ENCODE measurements around the gene GAB1.
A peak's percentile ranks its signal among the peaks of the same experiment; 100 is the strongest.
"Not testable (repeated sequence)": the region's sequence is repeated elsewhere in the genome, so short reads cannot be mapped to it uniquely, and the experiment has no call there.

GAB1 gene

DNA sequence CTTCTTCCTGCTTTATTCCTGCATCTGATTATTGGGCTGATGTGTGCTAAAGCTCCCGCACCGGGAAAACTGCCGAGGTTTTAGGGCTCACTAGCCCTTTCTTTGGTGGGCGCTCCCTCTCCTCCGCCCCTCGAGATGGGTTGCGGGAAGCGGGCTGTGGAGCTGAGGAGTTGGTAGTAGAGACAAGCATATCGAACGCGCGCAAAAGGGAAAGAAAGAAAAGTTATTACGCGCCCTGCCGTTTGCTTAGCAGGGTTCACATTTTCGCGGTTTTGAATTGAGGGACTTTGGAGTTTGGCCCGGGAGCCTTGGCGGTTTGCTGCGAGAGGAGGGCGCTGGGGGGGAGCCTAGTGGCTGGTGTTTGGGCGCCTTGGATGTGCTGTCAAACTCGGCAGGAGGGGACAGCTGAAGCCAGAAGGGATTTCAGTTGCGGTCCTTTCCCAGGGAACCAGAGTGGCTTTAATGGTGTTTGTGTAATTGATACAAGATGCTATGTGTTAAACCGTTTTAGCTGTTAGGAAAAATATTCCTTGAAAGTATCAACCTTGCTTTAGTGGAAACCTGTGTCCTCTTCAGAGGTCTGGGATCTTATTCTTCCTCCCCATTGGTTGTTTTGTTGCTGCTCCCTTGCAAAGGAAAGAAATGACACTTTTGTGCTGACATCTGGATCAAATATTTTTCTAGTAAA lies 1.1 kb downstream of the GAB1 start:
- peak in 53 of 56 donors; percentile 14 to 80 (median 52) for DNase-seq

DNA sequence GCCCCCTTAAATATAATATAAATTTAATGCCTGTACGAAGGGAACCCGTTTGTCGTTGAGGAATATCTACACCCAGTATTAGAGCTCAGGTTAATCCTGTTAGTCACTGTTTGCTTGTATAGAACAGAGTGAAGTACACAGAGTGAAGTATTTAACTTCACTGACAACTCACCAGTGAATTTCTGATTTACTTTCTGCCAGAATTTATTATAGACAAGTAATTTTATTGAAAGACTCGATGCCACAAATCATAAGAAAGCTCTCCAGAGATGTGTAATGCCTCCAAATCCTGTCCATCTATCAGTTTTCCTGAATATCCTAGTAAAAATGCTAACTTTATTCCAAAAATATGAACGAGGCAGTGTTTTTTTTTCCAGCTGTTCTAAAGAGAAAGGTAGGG lies 1.6 kb downstream of the GAB1 start:
- DNase-seq: no peak

DNA sequence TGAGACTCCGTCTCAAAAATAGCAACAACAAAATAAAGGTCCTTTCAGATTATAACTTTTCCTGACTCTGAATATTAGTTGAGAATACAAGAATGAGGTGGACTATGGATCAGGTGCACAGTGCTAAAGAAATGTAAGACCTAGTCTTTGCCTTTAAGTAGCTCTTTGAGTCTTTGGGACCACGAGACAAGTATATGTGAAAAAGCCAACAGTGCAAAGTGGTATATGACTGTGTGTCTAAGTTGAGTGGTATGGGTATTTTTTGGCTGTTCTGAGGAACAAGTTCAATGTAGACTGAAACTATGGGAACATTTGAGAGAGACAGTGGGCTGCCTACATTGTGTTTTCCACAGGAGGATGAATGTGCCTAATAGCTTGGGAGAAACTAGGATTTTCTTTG lies 2.8 kb downstream of the GAB1 start:
- no peak for DNase-seq

DNA sequence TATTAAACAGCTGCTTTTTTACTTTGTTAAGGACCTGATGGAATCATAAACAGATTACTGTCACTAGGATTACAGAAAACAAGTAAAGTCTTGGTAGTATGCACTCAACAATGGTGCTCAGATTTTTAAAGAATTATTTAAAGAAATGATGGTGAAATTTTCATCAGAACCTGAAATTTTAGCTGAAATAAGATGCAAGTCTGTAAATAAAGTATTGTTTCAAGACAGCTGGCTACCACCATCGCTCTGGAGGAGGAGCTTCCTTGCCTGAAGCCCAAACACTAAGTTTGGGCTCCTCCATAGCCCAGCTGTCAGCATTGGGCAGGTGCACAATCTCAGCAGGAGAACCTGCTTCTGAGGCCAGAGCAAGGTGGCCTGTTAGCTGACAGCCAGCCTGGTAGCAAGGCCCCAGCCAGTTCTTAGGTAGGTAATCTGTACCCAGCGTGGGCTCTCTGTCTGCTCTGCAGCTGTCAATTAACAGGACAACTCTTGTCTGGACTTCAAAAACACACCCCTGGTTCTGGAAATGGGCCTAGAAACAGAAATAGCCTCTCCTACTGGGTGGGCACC lies 4.6 kb downstream of the GAB1 start:
- peak in 3 of 56 donors; percentile 8 to 31 (median 18) for DNase-seq

DNA sequence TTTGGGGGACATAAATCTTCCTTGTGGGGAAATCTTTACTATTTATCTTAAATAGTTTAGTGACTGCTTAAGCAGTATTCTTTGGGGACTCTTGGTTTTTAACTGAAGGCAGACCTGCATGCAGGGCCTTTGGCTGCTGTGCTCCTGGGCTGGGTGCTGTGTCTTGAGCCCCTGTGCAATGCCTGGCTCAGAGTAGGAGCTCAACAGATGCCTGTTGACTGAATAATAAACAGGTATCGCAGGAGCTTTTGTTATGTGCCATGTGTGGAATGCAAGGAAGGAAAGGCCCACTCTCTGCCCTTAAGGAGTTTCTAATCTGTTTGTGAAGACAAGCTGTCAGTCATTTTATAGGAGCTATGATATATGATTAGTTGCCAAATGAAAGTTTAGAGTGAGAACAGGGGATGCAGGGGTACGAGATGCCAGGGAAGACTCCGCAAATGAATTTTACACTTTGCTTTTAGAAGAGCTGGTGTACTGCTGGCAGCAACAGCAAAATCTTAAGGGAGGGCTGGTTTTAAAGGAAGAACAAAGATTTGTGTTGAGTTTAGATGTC lies 6.7 kb downstream of the GAB1 start:
- no peak for DNase-seq

DNA sequence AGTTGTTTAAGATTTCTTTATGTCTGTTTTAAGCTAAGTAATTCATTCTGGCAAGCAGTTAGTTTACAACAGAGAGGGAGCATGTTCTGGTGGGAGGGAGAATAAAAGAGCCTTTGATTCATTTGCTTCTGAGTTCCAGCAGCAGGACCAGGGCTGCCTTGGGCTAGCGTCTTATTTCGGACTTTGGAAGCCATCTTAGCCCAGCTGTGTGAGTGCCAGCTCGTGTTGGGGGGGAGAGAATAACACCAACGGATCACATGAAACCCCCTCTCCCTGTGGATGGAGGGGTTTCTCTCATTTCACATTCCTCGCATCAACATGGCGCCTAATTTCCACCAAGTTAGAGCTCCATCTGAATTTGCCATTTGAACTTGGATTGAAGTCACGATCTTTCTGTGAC lies 7.4 kb downstream of the GAB1 start:
- peak in 36 of 56 donors; percentile 3 to 68 (median 26) for DNase-seq

GRCh38 chr4:143344774-143345173 lies 8.1 kb downstream of the GAB1 start:
- DNase-seq: no peak

DNA sequence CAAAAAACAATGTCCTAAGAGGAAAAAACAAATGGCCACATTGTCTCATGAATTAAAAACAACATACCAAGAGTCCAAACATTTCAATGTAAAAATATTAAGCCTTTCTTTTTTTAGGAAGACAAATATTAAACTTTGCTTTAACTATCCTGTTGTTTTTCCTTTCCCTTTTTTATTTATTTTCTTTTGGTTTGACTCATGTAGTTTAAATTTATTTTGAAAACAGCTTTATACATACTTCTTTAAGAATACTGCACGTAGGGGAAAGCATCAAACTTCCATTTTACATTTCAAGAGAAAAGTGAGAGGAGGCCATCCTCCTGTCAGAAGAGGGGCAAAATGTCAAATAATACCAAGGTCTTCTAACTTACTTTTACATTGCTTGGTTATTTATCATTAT lies 8.7 kb downstream of the GAB1 start:
- DNase-seq: no peak

GRCh38 chr4:143346206-143346605 lies 9.5 kb downstream of the GAB1 start:
- no peak for DNase-seq

- no peak for DNase-seq
Measured at GRCh38 chr4:143347484-143348111, 10.9 kb downstream of the GAB1 start.

- no peak for DNase-seq
Measured at GRCh38 chr4:143348233-143349077, 11.8 kb downstream of the GAB1 start.

- DNase-seq: not testable (repeated sequence)
Measured at GRCh38 chr4:143349858-143350527, 13.3 kb downstream of the GAB1 start.

DNA sequence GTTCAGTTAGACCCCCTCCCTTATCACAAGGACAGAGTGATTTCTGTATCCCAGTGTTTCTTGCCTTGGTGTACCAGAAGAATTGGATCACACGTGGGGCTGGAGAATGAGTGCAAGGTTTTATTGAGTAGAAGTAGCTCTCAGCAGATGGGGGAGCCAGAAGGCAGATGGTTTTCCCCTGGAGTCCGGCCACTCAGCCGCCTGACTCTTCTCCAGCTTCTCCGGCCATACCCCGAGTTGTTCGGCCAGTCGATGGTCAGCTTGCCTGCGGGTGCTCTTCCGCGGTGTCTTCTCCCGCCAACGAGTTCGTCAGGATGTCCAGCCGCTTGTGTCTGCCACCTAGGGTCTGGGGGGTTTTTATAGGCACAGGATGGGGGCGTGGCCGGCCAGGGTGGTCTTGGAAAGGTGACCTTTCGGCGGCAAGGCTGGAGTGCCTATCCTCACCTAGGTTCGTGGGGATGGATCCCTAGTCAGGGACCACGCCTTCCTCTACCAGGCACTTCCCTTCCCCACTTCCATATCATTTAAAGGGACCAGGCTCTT lies 14.5 kb downstream of the GAB1 start:
- peak in 4 of 56 donors; percentile 4 to 37 (median 12) for DNase-seq

- DNase-seq: peak in 1 of 56 donors; percentile 14
Measured at GRCh38 chr4:143351774-143352451, 15.2 kb downstream of the GAB1 start.

- no peak for DNase-seq
Measured at GRCh38 chr4:143352720-143353119, 16.0 kb downstream of the GAB1 start.

DNA sequence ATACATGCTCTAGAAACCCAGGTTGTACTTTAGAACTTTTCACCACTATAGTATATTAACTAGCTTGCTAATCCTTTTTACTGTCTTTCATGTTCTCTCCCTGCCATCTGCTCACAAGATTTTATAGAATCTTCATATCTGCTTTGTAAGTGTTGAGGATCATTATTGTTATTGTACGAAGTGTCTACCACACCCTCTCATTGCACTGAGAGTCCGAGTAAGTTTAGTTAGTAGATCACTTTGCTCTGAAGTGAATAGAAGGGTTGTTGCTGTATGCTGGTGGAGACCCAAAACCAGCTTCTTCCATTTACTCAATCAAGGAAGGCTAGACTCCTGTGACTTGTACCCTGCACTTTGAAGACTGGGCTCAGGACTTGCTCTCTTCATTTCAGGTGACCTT lies 17.1 kb downstream of the GAB1 start:
- no peak for DNase-seq

DNA sequence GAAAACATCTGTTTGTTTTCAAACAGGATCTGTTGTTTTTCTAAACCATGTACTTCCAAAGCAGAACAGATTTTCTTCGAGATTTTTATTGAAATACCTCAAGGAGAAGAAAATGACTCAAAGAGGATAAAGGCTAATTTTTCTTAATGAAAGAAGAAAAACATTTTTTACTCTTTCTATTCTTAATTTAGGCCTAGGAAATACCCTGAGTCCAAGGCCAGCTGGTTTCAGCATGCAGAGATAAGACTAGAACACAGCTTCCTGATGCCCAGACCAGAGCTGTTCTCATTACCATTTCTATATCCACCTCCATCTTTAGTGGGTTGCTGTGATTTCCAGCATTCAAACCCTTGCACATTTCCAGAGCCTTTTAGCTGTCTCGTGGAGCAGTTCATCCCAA lies 18.3 kb downstream of the GAB1 start:
- DNase-seq: no peak

GRCh38 chr4:143355540-143356217 lies 19.0 kb downstream of the GAB1 start:
- DNase-seq: no peak

DNA sequence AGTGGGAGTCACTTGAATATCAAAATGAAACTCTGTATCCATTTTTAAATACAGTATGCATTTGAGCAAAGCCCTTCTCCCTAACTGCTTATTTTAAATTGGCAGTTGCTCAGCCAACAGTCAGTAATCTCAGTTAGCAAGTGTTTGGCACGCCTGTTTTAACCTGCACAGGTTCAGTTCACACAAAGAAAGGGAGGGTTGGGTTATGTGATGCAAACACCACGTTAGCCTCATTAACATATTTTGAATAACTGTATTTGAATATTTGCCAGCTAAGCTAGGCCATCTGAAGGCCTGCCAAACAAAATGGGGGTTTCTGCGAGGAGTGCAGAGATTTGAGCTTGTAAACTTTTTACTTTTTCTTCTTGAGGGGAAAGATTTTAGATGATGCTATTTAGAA lies 19.8 kb downstream of the GAB1 start:
- DNase-seq: no peak

Measured in nucleus accumbens (tissue), 56 donors.